WTC11 (cell line): ENCODE measurements around the gene TELO2. TPM values are rescaled to one million over a fixed set of nuclear protein-coding genes. Genes with fewer than 3 reads are reported as not detected.

Source experiments
- ATAC-seq: fragments of 200-7000 bp; cut with Tn5 transposase; 2 replicates; pipeline ENCODE4 v1.10.0; 2021; ENCODE audit warnings: mild to moderate bottlenecking, moderate library complexity
- CTCF ChIA-PET: fragments of 300-600 bp; sonication (Branson Sonifier 250); formaldehyde crosslinking; loops from one replicate; lab custom pipeline; 2021; ENCODE audit warnings: antibody characterized with exemption; lab: Charles Lee
- POLR2A ChIA-PET: fragments of 350-600 bp; sonication (Branson Sonifier 250); formaldehyde crosslinking; loops from one replicate; lab custom pipeline; 2021; ENCODE audit warnings: antibody characterized with exemption; lab: Charles Lee
- DNase-seq: peaks from one replicate; pipeline ENCODE4 v3.0.0; 2021; ENCODE audit warnings: low spot score
- H3K27ac Mint-ChIP-seq: 2 replicates; pipeline ENCODE4 v1.8.0; 2021; ENCODE audit warnings: mixed read lengths
- H3K27me3 Mint-ChIP-seq: 2 replicates; pipeline ENCODE4 v1.8.0; 2021; ENCODE audit warnings: low read depth, mild to moderate bottlenecking, moderate library complexity, mixed read lengths
- H3K36me3 Mint-ChIP-seq: 2 replicates; pipeline ENCODE4 v1.8.0; 2021; ENCODE audit warnings: mixed read lengths
- H3K4me1 Mint-ChIP-seq: 2 replicates; pipeline ENCODE4 v1.8.0; 2022; ENCODE audit warnings: mixed read lengths
- H3K4me3 Mint-ChIP-seq: 2 replicates; pipeline ENCODE4 v1.8.0; 2021; ENCODE audit warnings: mild to moderate bottlenecking, moderate library complexity, mixed read lengths
- H3K9me3 Mint-ChIP-seq: 2 replicates; pipeline ENCODE4 v1.8.0; 2021; ENCODE audit warnings: mixed read lengths
- GABPB1 ChIP-seq: sonication (generic); formaldehyde crosslinking; IDR thresholded peaks from 2 replicates; pipeline ENCODE4 v1.8.1; 2023; ENCODE audit warnings: mild to moderate bottlenecking, missing genetic modification reagents
- HMGXB4 ChIP-seq: sonication (generic); formaldehyde crosslinking; IDR thresholded peaks from 2 replicates; pipeline ENCODE4 v1.8.1; 2023; ENCODE audit warnings: mild to moderate bottlenecking, moderate library complexity, missing genetic modification reagents
- JUN ChIP-seq: sonication (generic); formaldehyde crosslinking; IDR thresholded peaks from 2 replicates; pipeline ENCODE4 v1.8.0; 2023; ENCODE audit warnings: mild to moderate bottlenecking, missing genetic modification reagents
- NR1H2 ChIP-seq: sonication (generic); formaldehyde crosslinking; IDR thresholded peaks from 2 replicates; pipeline ENCODE4 v1.9.0; 2021; ENCODE audit warnings: mild to moderate bottlenecking, moderate library complexity, missing genetic modification reagents
- ZNF138 ChIP-seq: sonication (generic); formaldehyde crosslinking; conservative IDR thresholded peaks from 2 replicates; pipeline ENCODE4 v1.8.1; 2022; ENCODE audit warnings: mild to moderate bottlenecking, moderate library complexity, missing genetic modification reagents
- ZNF219 ChIP-seq: sonication (generic); formaldehyde crosslinking; IDR thresholded peaks from 2 replicates; pipeline ENCODE4 v1.8.0; 2023; ENCODE audit warnings: missing genetic modification reagents, mild to moderate bottlenecking, borderline replicate concordance
- total RNA-seq: library from RNA; stranded (reverse); gene quantifications from 3 replicates; pipeline ENCODE4 v1.2.3, GENCODE V29; 2021
- TF ChIP-seq, protein P1 (sequence below): sonication (generic); formaldehyde crosslinking; IDR thresholded peaks from 2 replicates; pipeline ENCODE4 v1.8.1; 2022; ENCODE audit warnings: low read depth, mild to moderate bottlenecking, moderate library complexity, missing genetic modification reagents, borderline replicate concordance
- TF ChIP-seq, protein P2 (sequence below): fragments of 250-450 bp; sonication (Bioruptor Pico); IDR thresholded peaks from 2 replicates; pipeline ENCODE4 v1.8.0; 2021; ENCODE audit warnings: mild to moderate bottlenecking
- TF ChIP-seq, protein P3 (sequence below): sonication (generic); formaldehyde crosslinking; IDR thresholded peaks from 2 replicates; pipeline ENCODE4 v1.8.0; 2023; ENCODE audit warnings: missing genetic modification reagents, mild to moderate bottlenecking, borderline replicate concordance
- TF ChIP-seq, protein P4 (sequence below): sonication (generic); formaldehyde crosslinking; IDR thresholded peaks from 2 replicates; pipeline ENCODE4 v1.8.1; 2023; ENCODE audit warnings: mild to moderate bottlenecking, missing genetic modification reagents
- TF ChIP-seq, protein P5 (sequence below): fragments of 250-450 bp; sonication (Bioruptor Pico); conservative IDR thresholded peaks from 2 replicates; pipeline ENCODE4 v1.9.0; 2021; ENCODE audit warnings: mild to moderate bottlenecking

The TELO2 gene
- total RNA-seq, 1 experiment from 2014 or later, result 86.7 TPM

GRCh38 chr16:1458336-1458976, 34.7 kb upstream of the TELO2 start:
- ChIA-PET CTCF (interaction anchor here (1.3 kb wide), 1 partner anchor 247 kb away, joined by 3 read pairs; no protein-coding TSS in a partner anchor), POLR2A (no interaction called here)
- no peaks in the 10 kb centered on the region for H3K36me3 Mint-ChIP-seq
- H3K9me3 Mint-ChIP-seq, result no peaks in the 10 kb centered on the region
- H3K27ac Mint-ChIP-seq, result no peak overlapping the region
- TF ChIP-seq, protein P1, sequence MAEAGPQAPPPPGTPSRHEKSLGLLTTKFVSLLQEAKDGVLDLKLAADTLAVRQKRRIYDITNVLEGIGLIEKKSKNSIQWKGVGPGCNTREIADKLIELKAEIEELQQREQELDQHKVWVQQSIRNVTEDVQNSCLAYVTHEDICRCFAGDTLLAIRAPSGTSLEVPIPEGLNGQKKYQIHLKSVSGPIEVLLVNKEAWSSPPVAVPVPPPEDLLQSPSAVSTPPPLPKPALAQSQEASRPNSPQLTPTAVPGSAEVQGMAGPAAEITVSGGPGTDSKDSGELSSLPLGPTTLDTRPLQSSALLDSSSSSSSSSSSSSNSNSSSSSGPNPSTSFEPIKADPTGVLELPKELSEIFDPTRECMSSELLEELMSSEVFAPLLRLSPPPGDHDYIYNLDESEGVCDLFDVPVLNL, result no peak
- no peak for TF ChIP-seq NR1H2 (CRISPR knock-in tag)
- no peak for TF ChIP-seq ZNF138 (CRISPR knock-in tag)
- no peak for TF ChIP-seq GABPB1 (CRISPR knock-in tag)
- TF ChIP-seq, protein P2, sequence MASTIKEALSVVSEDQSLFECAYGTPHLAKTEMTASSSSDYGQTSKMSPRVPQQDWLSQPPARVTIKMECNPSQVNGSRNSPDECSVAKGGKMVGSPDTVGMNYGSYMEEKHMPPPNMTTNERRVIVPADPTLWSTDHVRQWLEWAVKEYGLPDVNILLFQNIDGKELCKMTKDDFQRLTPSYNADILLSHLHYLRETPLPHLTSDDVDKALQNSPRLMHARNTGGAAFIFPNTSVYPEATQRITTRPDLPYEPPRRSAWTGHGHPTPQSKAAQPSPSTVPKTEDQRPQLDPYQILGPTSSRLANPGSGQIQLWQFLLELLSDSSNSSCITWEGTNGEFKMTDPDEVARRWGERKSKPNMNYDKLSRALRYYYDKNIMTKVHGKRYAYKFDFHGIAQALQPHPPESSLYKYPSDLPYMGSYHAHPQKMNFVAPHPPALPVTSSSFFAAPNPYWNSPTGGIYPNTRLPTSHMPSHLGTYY, result no peak
- no peak for TF ChIP-seq HMGXB4 (CRISPR knock-in tag)
- no peak for ATAC-seq
- DNase-seq, result no peak
- H3K27me3 Mint-ChIP-seq, result no peaks in the 10 kb centered on the region
- no peaks in the 10 kb centered on the region for H3K4me1 Mint-ChIP-seq
- no peak overlapping the region for H3K4me3 Mint-ChIP-seq

DNA sequence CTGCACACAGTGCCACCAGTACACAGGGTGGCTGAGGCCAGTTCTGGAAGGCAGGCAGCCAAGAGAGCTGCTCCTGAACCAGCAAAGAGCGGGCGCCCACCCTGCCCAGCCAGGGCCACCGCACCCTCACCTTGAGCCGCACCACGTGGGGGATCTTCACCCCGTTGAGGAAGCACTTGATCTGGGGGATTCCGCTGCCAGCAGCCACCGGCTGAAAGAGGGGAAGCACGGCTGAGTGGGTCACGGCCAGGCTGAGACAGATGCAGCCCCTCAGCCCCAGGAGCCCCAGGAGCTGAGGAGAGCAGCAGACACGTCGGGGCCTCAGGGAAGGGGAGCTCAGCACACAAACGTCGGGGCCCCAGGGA, 34.2 kb upstream of the TELO2 start:
- DNase-seq, result no peak
- no peaks in the 10 kb centered on the region for H3K4me1 Mint-ChIP-seq
- no peaks in the 10 kb centered on the region for H3K9me3 Mint-ChIP-seq
- ChIA-PET CTCF (interaction anchor here (1.2 to 1.3 kb wide), 2 partner anchors 80 to 246 kb away, joined by 3 read pairs; no protein-coding TSS in a partner anchor), POLR2A (interaction anchor here (1.1 kb wide), 1 partner anchor 13 kb away, joined by 3 read pairs; no protein-coding TSS in a partner anchor)
- H3K27me3 Mint-ChIP-seq, result no peaks in the 10 kb centered on the region
- H3K27ac Mint-ChIP-seq, result no peak overlapping the region
- H3K36me3 Mint-ChIP-seq, result no peaks in the 10 kb centered on the region
- no peak for ATAC-seq
- no peak overlapping the region for H3K4me3 Mint-ChIP-seq
- TF ChIP-seq, protein P3, sequence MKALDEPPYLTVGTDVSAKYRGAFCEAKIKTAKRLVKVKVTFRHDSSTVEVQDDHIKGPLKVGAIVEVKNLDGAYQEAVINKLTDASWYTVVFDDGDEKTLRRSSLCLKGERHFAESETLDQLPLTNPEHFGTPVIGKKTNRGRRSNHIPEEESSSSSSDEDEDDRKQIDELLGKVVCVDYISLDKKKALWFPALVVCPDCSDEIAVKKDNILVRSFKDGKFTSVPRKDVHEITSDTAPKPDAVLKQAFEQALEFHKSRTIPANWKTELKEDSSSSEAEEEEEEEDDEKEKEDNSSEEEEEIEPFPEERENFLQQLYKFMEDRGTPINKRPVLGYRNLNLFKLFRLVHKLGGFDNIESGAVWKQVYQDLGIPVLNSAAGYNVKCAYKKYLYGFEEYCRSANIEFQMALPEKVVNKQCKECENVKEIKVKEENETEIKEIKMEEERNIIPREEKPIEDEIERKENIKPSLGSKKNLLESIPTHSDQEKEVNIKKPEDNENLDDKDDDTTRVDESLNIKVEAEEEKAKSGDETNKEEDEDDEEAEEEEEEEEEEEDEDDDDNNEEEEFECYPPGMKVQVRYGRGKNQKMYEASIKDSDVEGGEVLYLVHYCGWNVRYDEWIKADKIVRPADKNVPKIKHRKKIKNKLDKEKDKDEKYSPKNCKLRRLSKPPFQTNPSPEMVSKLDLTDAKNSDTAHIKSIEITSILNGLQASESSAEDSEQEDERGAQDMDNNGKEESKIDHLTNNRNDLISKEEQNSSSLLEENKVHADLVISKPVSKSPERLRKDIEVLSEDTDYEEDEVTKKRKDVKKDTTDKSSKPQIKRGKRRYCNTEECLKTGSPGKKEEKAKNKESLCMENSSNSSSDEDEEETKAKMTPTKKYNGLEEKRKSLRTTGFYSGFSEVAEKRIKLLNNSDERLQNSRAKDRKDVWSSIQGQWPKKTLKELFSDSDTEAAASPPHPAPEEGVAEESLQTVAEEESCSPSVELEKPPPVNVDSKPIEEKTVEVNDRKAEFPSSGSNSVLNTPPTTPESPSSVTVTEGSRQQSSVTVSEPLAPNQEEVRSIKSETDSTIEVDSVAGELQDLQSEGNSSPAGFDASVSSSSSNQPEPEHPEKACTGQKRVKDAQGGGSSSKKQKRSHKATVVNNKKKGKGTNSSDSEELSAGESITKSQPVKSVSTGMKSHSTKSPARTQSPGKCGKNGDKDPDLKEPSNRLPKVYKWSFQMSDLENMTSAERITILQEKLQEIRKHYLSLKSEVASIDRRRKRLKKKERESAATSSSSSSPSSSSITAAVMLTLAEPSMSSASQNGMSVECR (CRISPR knock-in tag), result no peak
- TF ChIP-seq ZNF219 (CRISPR knock-in tag) (no peak), JUN (CRISPR knock-in tag) (no peak)
- TF ChIP-seq, protein P4, sequence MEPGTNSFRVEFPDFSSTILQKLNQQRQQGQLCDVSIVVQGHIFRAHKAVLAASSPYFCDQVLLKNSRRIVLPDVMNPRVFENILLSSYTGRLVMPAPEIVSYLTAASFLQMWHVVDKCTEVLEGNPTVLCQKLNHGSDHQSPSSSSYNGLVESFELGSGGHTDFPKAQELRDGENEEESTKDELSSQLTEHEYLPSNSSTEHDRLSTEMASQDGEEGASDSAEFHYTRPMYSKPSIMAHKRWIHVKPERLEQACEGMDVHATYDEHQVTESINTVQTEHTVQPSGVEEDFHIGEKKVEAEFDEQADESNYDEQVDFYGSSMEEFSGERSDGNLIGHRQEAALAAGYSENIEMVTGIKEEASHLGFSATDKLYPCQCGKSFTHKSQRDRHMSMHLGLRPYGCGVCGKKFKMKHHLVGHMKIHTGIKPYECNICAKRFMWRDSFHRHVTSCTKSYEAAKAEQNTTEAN (CRISPR knock-in tag), result no peak
- TF ChIP-seq, protein P5, sequence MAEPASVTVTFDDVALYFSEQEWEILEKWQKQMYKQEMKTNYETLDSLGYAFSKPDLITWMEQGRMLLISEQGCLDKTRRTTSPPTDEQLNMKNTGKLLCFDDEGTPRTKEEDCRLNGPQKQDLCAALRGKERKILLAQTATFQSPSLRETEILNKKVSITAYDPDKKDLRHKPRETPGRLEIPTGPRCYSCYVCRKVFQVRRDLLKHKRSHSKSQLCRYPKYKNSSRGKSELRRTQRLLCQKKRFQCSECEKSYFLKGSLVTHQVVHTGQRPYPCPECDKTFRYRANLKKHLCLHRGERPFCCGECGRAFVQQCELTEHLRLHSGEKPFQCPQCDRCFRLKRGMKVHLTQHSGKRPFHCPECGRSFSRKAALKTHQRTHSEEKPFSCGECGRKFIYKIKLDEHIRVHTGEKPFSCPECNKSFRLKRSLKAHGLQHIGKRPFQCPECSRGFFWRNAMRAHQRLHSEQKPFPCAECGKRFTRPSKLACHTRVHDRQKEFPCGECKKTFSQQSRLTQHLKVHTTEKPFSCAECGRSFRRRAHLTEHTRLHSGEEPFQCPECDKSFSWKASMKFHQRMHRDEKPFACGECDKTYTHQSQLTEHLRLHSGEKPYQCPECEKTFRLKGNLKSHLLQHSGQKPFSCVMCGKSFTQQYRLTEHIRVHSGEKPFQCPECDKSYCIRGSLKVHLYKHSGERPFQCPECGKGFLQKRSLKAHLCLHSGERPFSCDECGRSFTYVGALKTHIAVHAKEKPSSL, result no peak
